Right cardiac atrium (tissue), 5 donors: ENCODE data around the gene MIA2. TPM values are rescaled to one million over a fixed set of nuclear protein-coding genes. Genes with fewer than 3 reads are reported as not detected.

Experiments
- ATAC-seq, 2 donors: fragments of 200-7000 bp; cut with Tn5 transposase; one replicate each; pipeline versions ENCODE4 v1.8.0 to v1.9.1; 2020; ENCODE audit warnings: moderate library complexity in 2 of 2, mild to moderate bottlenecking in 1 of 2
- DNase-seq, 3 donors: peaks; one replicate each; pipeline ENCODE4 v3.0.0-alpha.2; 2020
- H3K27ac ChIP-seq: one replicate; pipeline ENCODE4 v1.5.1; 2013; ENCODE audit warnings: mild to moderate bottlenecking, low read length, control low read depth, moderate library complexity
- H3K27me3 ChIP-seq: one replicate; pipeline ENCODE4 v1.6.1; 2013; ENCODE audit not compliant: control insufficient read depth, insufficient read depth
- H3K4me1 ChIP-seq: one replicate; pipeline ENCODE4 v1.6.1; 2013; ENCODE audit warnings: low read length; ENCODE audit not compliant: control insufficient read depth, insufficient read depth
- H3K4me3 ChIP-seq: one replicate; pipeline ENCODE4 v1.5.1; 2013; ENCODE audit warnings: low read length, control low read depth
- H3K9me3 ChIP-seq: one replicate; pipeline ENCODE4 v1.6.1; 2013; ENCODE audit warnings: low read length; ENCODE audit not compliant: control insufficient read depth
- WGBS: extraction: QIAGEN DNeasy Blood & Tissue Kit; methylation state at CpG from one replicate; pipeline ENCODE4 v1.1.7; 2013; 5-methylcytosine and 5-hydroxymethylcytosine counted together
- intact Hi-C, 4 donors: fragments of 100-400 bp; cut with DNase I; formaldehyde crosslinking; loops; one replicate each; pipeline versions ENCODE4 v1.11.0 to v1.14.0; 2022 to 2023
- polyA plus RNA-seq: library from polyadenylated mRNA; stranded (reverse); fragments of 200-250 nt; gene quantifications from one replicate; pipeline ENCODE4 v1.2.3, GENCODE V29; 2013
- total RNA-seq, 4 donors: library from RNA; stranded (reverse); fragmentation: NEBNext Ultra II Directional; extraction: Animal tissue kit (Norgen Biotek cat#: 25700); gene quantifications; one replicate each; pipeline ENCODE4 v1.2.1, GENCODE V29; 2021
- donor health status: healthy with polysubstance abuse.
- donor health status: DM: no; HTN: yes; CAD: no.
- donor health status: DM: no; HTN: no; CAD: no.
- donor health status: DM: no; HTN: yes; CAD: no; lungs with severe emphysema.
- donor health status: DM: yes; HTN: yes; CAD: no.

The MIA2 gene
- total and polyA plus RNA-seq, 5 donors = 17.7 to 32.7 (median 21.8) TPM

DNA sequence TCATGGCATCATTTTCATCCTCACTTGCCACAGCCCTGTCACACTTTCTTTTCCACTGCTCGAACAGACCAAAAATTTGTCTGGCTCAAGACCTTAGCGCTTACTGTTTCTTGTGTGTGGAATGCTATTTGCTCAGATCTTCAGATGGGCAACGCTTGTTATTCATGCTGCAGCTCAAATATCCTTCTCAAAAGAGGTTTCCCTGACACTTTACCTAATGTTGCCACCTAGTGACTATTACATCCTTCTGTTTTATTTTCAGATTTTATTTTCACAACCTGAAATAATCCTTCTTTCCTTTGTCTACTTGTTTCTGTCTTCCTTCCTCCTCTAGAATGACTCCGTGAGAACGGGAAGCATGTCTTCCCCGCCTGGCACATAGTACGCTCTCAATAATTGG lies 192.9 kb downstream of the MIA2 start:
- no peak for ATAC-seq
- no peak overlapping the region for H3K27ac ChIP-seq
- no peak overlapping the region for H3K4me3 ChIP-seq
- 45% methylated on average over 7 of the region's 7 CpGs for WGBS
- H3K9me3 ChIP-seq = no peaks in the 10 kb centered on the region
- no peaks in the 10 kb centered on the region for H3K27me3 ChIP-seq
- intact Hi-C loops = loop anchor here in 1 of 4 donors (10.0 kb wide), 1 partner anchor 312 kb away; the partner anchor contains the start of gene GEMIN2
- H3K4me1 ChIP-seq = peaks cover 7% of the 10 kb centered on the region
- no peak for DNase-seq

GRCh38 chr14:39428118-39428517 lies 194.4 kb downstream of the MIA2 start:
- DNase-seq (no peak), ATAC-seq (no peak)
- intact Hi-C loops = loop anchor here in 1 of 4 donors (10.0 kb wide), 1 partner anchor 313 kb away; the partner anchor contains the start of gene GEMIN2
- no peak overlapping the region for H3K4me3 ChIP-seq
- no peak overlapping the region for H3K27ac ChIP-seq
- H3K27me3 ChIP-seq = no peaks in the 10 kb centered on the region
- WGBS = 91% methylated on average over 8 of the region's 8 CpGs
- H3K4me1 ChIP-seq = peaks cover 4% of the 10 kb centered on the region
- no peaks in the 10 kb centered on the region for H3K9me3 ChIP-seq

DNA sequence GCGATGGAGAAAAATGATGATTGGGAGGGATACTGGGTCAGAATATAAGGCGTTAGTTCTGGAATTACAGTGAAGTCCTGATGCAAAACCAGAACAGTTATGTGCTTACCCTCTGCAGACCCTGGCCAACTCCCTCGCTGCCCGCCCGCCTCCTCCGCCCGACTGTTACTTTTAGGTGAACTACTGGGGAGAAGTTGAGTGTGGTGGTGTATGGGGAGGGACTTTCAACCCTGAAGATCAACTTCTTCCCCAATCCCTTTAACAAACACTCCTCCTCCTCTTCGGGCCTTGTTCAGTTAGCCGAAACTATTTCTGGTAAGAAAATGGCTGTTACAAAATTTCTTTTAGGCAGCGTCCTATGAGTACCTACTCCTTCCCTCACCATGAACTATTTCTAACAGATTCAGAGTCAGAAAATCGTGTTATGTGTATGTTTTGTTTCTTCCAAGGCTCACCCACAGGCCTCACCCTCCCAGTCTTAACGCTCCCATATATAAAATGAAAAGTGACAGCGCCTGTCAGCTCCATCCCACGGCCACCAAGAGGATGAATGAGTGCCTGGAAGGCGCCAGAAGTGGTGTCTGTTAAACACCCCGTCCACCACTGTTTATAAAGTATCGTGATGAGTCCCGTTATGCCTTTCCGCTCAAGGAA lies 197.2 kb downstream of the MIA2 start:
- no peaks in the 10 kb centered on the region for H3K27me3 ChIP-seq
- no peaks in the 10 kb centered on the region for H3K9me3 ChIP-seq
- intact Hi-C loops = loop anchor here in 2 of 4 donors (5.0 to 10.0 kb wide), 2 partner anchors 256 to 259 kb away; partner anchors contain the start of genes TRAPPC6B (in 2 of the 2) and PNN (in 1 of the 2)
- peaks cover 2% of the 10 kb centered on the region for H3K4me1 ChIP-seq
- H3K4me3 ChIP-seq = peak overlapping the region; percentile 83
- DNase-seq = no peak
- peak overlapping the region; percentile 100 for H3K27ac ChIP-seq
- WGBS = 7% methylated on average over 19 of the region's 19 CpGs
- ATAC-seq = no peak

- peak; percentile 54 to 78 (median 77) for DNase-seq
- Histone ChIP-seq H3K27me3 (no peaks in the 10 kb centered on the region), H3K4me3 (peak overlapping the region; percentile 83), H3K4me1 (peaks cover 2% of the 10 kb centered on the region), H3K27ac (peak overlapping the region; percentile 100), H3K9me3 (no peaks in the 10 kb centered on the region)
- under 1% methylated on average over 81 of the region's 81 CpGs for WGBS
- intact Hi-C loops = loop anchor here in 2 of 4 donors (5.0 to 10.0 kb wide), 2 partner anchors 257 to 259 kb away; partner anchors contain the start of genes TRAPPC6B (in 2 of the 2) and PNN (in 1 of the 2)
- ATAC-seq = no peak
Observed at GRCh38 chr14:39431416-39432178, 197.9 kb downstream of the MIA2 start.

- under 1% methylated on average over 47 of the region's 47 CpGs for WGBS
- Histone ChIP-seq H3K4me3 (peak within 1 kb of the TSS; percentile 83), H3K27ac (peak within 1 kb of the TSS; percentile 100), H3K4me1 (peaks cover 2% of the 10 kb centered on the region), H3K27me3 (no peaks in the 10 kb centered on the region), H3K9me3 (no peaks in the 10 kb centered on the region)
- intact Hi-C loops = loop anchor here in 2 of 4 donors (5.0 to 10.0 kb wide), 2 partner anchors 257 to 260 kb away; partner anchors contain the start of genes TRAPPC6B (in 2 of the 2) and PNN (in 1 of the 2)
- ATAC-seq = peak; percentile 96 to 97
- DNase-seq = peak; percentile 97 to 99 (median 99)
Observed at GRCh38 chr14:39432179-39432618, 198.5 kb downstream of the MIA2 start, which contains the start of gene FBXO33. Gene FBXO33 (minus strand): TSS chr14:39432433. CDS start chr14:39432162, 271 bp downstream.

DNA sequence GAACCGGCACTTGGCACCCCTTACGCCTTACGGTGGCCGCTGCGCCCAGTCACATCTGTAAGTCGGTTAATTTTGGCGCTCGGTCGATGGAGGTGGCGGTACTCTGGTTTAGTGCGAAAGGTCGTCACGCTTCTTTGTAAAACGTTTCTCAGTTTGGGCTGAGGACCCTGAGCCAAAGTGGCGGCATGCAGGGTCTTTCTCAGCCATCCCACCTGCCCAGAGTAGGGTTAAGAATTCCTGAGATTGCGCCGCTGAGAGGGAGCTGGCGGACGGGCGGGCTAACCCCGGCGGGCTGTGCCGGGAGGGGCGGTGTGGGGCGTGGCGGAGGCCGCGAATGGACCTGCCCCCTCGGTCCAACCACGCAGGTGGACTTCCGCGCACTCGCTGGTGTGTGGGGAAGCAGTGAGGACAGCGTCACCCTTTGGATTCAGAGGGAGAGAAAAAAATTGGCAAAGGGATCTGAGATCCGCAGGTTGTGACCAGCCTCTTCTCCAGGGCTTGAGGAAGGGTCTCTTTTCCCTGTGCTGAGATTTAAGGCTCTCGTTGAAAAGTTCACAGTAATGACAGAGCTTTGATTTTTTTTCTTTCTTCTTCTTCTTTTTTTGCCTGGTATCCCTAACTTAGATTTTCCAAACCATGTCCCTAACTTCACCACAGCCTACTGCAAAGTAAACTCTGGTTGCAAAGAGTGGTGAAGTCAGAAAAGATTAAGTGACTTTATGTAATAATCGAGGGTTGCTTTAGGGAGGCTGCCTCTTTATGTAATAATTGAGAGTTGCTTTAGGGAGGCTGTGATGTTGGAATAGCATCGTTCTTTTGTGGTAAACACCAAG lies 199.1 kb downstream of the MIA2 start:
- under 1% methylated on average over 38 of the region's 38 CpGs for WGBS
- H3K27ac ChIP-seq = peak overlapping the region; percentile 97
- intact Hi-C loops = loop anchor here in 2 of 4 donors (5.0 to 10.0 kb wide), 2 partner anchors 258 to 261 kb away; partner anchors contain the start of genes TRAPPC6B (in 2 of the 2) and PNN (in 1 of the 2)
- peak overlapping the region; percentile 49 for H3K4me3 ChIP-seq
- DNase-seq (peak; percentile 92 to 97 (median 94)), ATAC-seq (peak; percentile 95 to 96)
- H3K4me1 ChIP-seq = peaks cover 2% of the 10 kb centered on the region
- no peaks in the 10 kb centered on the region for H3K27me3 ChIP-seq
- H3K9me3 ChIP-seq = no peaks in the 10 kb centered on the region

DNA sequence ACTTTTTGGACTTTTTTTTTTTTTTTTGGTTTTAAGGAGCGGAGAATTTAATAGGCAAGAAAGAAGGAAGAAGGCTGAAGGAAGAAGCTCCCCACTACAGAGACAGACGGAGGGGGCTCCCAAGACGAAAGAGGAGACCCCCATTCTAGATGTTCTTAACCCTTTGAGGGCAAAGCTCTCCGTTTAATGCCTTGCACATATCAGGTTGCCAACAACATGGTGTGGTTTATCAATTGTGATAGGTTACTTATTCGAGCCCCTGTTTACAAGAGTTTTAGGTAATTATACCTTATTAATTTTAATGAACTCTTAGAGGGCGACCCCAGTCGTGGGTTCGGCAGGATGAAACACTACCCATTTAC lies 199.7 kb downstream of the MIA2 start:
- peak overlapping the region; percentile 49 for H3K4me3 ChIP-seq
- peak overlapping the region; percentile 42 for H3K27ac ChIP-seq
- no peaks in the 10 kb centered on the region for H3K9me3 ChIP-seq
- ATAC-seq (no peak), DNase-seq (no peak)
- peaks cover 2% of the 10 kb centered on the region for H3K4me1 ChIP-seq
- intact Hi-C loops = loop anchor here in 2 of 4 donors (5.0 to 10.0 kb wide), 2 partner anchors 259 to 261 kb away; partner anchors contain the start of genes TRAPPC6B (in 2 of the 2) and PNN (in 1 of the 2)
- H3K27me3 ChIP-seq = no peaks in the 10 kb centered on the region
- WGBS = 13% methylated on average over 8 of the region's 8 CpGs

- 62% methylated on average over 2 of the region's 2 CpGs for WGBS
- Histone ChIP-seq H3K4me3 (no peak overlapping the region), H3K9me3 (no peaks in the 10 kb centered on the region), H3K27ac (no peak overlapping the region), H3K27me3 (no peaks in the 10 kb centered on the region), H3K4me1 (peaks cover 2% of the 10 kb centered on the region)
- no peak for DNase-seq
- no peak for ATAC-seq
- intact Hi-C loops = loop anchor here in 2 of 4 donors (5.0 to 10.0 kb wide), 2 partner anchors 260 to 262 kb away; partner anchors contain the start of genes TRAPPC6B (in 2 of the 2) and PNN (in 1 of the 2)
Observed at GRCh38 chr14:39434401-39434800, 200.7 kb downstream of the MIA2 start.

- no peak for ATAC-seq
- WGBS = 91% methylated on average over 6 of the region's 6 CpGs
- Histone ChIP-seq H3K4me3 (no peak overlapping the region), H3K9me3 (no peaks in the 10 kb centered on the region), H3K27me3 (no peaks in the 10 kb centered on the region), H3K27ac (no peak overlapping the region), H3K4me1 (peaks cover 2% of the 10 kb centered on the region)
- intact Hi-C loops = loop anchor here in 1 of 4 donors (10.0 kb wide), 1 partner anchor 260 kb away; the partner anchor contains the start of genes PNN and TRAPPC6B
- no peak for DNase-seq
Observed at GRCh38 chr14:39435241-39435640, 201.5 kb downstream of the MIA2 start.
